Neutrophil (primary cell): ENCODE data around the gene ME1.

Source experiments
- H3K27ac ChIP-seq: fragments of 200-600 bp; sonication (generic); 2 replicates; pipeline ENCODE4 v1.5.1; 2016; ENCODE audit warnings: mild to moderate bottlenecking, moderate library complexity
- H3K27me3 ChIP-seq: fragments of 200-600 bp; sonication (generic); 2 replicates; pipeline ENCODE4 v1.6.0; 2016; ENCODE audit warnings: mild to moderate bottlenecking
- H3K36me3 ChIP-seq: fragments of 200-600 bp; sonication (generic); 2 replicates; pipeline ENCODE4 v1.5.1; 2017
- H3K4me1 ChIP-seq, 2 experiments: fragments of 200-600 bp in 1 of 2; sonication (generic) in 1 of 2; 1 replicate in 1 of 2; 2 replicates in 1 of 2; pipeline versions ENCODE4 v1.5.1 to v1.6.1; 2013 to 2016; ENCODE audit warnings: low read depth in 1 of 2, low read length in 1 of 2, mild to moderate bottlenecking in 1 of 2, moderate library complexity in 1 of 2; ENCODE audit not compliant: control insufficient read depth in 1 of 2, insufficient read depth in 1 of 2
- H3K4me3 ChIP-seq, 2 experiments: fragments of 200-600 bp in 1 of 2; sonication (generic) in 1 of 2; 1 replicate in 1 of 2; 2 replicates in 1 of 2; pipeline ENCODE4 v1.5.1; 2013 to 2016; ENCODE audit warnings: low read depth in 1 of 2, low read length in 1 of 2, mild to moderate bottlenecking in 1 of 2, moderate library complexity in 1 of 2
- H3K9me3 ChIP-seq: fragments of 200-600 bp; sonication (generic); 2 replicates; pipeline ENCODE4 v1.5.1; 2016
- CTCF ChIP-seq: fragments of 200-600 bp; sonication (generic); IDR thresholded peaks from 2 replicates; pipeline ENCODE4 v1.5.1; 2016; ENCODE audit warnings: antibody characterized with exemption

Gene ME1

GRCh38 chr6:83431545-83432155, 799 bp upstream of the ME1 start:
- Histone ChIP-seq H3K27ac (no peak overlapping the region), H3K36me3 (no peaks in the 10 kb centered on the region), H3K4me1 (no peaks in the 10 kb centered on the region), H3K27me3 (peaks cover 76% of the 10 kb centered on the region), H3K4me3 (no peak overlapping the region), H3K9me3 (no peaks in the 10 kb centered on the region)
- TF ChIP-seq CTCF: no peak

GRCh38 chr6:83429857-83430610, 817 bp downstream of the ME1 start:
- no peak for TF ChIP-seq CTCF
- no peak overlapping the region for H3K27ac ChIP-seq
- peaks cover 68% of the 10 kb centered on the region for H3K27me3 ChIP-seq
- no peak overlapping the region for H3K4me3 ChIP-seq
- H3K4me1 ChIP-seq: no peaks in the 10 kb centered on the region
- no peaks in the 10 kb centered on the region for H3K36me3 ChIP-seq
- H3K9me3 ChIP-seq: no peaks in the 10 kb centered on the region

GRCh38 chr6:83429269-83429668, 1.6 kb downstream of the ME1 start:
- H3K4me1 ChIP-seq: no peaks in the 10 kb centered on the region
- no peak for TF ChIP-seq CTCF
- H3K9me3 ChIP-seq: peaks cover 3% of the 10 kb centered on the region
- no peak overlapping the region for H3K27ac ChIP-seq
- peaks cover 60% of the 10 kb centered on the region for H3K27me3 ChIP-seq
- H3K4me3 ChIP-seq: no peak overlapping the region
- no peaks in the 10 kb centered on the region for H3K36me3 ChIP-seq

- no peaks in the 10 kb centered on the region for H3K4me1 ChIP-seq
- peaks cover 5% of the 10 kb centered on the region for H3K9me3 ChIP-seq
- H3K27me3 ChIP-seq: peaks cover 15% of the 10 kb centered on the region
- H3K4me3 ChIP-seq: no peak overlapping the region
- no peak for TF ChIP-seq CTCF
- H3K36me3 ChIP-seq: no peaks in the 10 kb centered on the region
- no peak overlapping the region for H3K27ac ChIP-seq
Measured at GRCh38 chr6:83424392-83425018, 6.3 kb downstream of the ME1 start.

- TF ChIP-seq CTCF: no peak
- Histone ChIP-seq H3K27ac (no peak overlapping the region), H3K4me1 (no peaks in the 10 kb centered on the region), H3K9me3 (no peaks in the 10 kb centered on the region), H3K27me3 (no peaks in the 10 kb centered on the region), H3K36me3 (no peaks in the 10 kb centered on the region), H3K4me3 (no peak overlapping the region)
Measured at GRCh38 chr6:83417880-83418663, 12.8 kb downstream of the ME1 start.
